Ecto neural progenitor cell (in vitro differentiated cells): Measurements from ENCODE around the gene SNX21.
A peak's percentile ranks its signal among the peaks of the same experiment; 100 is the strongest.
"Not testable (repeated sequence)": the region's sequence is repeated elsewhere in the genome, so short reads cannot be mapped to it uniquely, and the experiment has no call there.

Source experiments
- DNase-seq: peaks from one replicate; pipeline ENCODE4 v3.0.0-alpha.2; 2018; ENCODE audit warnings: low spot score

The SNX21 gene, protein sequence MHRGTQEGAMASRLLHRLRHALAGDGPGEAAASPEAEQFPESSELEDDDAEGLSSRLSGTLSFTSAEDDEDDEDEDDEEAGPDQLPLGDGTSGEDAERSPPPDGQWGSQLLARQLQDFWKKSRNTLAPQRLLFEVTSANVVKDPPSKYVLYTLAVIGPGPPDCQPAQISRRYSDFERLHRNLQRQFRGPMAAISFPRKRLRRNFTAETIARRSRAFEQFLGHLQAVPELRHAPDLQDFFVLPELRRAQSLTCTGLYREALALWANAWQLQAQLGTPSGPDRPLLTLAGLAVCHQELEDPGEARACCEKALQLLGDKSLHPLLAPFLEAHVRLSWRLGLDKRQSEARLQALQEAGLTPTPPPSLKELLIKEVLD

DNA sequence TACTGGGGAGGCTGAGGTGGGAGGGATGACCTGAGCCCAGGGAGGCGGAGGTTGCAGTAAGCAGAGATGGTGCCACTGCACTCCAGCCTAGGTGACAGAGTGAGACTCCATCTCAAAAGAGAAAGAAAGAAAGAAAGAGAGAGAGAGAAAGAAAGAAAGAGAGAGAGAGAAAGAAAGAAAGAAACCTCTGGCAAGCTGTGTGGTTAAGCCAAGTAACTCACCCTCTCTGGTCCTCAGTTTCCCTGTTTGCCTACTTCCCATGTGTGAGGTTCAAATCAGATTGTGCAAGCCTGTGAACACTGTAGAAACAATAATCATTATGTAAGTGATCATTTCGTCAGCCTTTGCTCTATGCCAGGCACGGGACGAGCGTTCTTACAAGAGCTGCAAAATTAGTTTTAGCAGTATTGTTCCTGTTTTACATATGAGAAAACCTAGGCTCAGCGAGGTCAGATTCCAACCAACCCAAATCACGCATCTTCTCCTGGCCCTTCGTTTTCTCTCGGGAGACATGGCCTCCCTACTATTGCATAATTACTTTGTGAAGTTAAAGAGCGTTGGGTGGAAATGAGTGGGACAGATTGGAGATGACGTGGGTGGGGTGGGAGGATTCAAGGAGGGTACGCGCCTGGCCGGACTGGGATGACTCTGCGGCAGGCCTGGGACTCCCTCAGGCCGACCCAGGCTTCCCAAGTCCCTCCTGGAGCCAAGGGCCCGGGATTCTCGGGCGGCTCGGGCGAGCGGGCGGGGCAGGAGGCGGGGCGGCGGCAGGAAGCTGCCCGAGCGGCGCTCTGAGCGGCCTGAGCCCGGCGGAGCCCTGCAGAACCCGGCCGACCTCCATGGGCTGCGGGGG lies at the start of gene SNX21:
SNX21 (plus strand) TSS at position 770 of the 853 bp plus-strand sequence. CDS start 121 bp downstream, outside the sequence.
- DNase-seq = no peak

DNA sequence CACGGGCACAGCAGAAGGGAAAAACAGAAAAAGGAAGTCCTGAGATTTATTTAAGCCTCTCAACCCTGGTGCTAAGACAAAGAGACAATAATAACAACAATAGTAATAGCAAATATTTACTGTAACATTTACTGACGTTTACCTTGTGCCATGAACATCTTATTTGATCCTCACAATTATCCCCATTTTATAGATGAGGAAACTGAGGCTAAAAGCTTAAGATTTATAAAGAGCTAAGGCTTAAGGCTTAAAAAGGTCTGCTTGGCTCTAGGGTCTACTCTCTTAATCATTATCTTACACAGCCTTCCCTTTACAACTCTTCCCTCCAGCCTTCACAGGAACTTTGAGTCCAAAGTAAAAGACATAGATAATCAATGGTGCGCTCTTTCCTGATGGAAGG lies 45.2 kb upstream of the SNX21 start:
- DNase-seq = no peak

DNA sequence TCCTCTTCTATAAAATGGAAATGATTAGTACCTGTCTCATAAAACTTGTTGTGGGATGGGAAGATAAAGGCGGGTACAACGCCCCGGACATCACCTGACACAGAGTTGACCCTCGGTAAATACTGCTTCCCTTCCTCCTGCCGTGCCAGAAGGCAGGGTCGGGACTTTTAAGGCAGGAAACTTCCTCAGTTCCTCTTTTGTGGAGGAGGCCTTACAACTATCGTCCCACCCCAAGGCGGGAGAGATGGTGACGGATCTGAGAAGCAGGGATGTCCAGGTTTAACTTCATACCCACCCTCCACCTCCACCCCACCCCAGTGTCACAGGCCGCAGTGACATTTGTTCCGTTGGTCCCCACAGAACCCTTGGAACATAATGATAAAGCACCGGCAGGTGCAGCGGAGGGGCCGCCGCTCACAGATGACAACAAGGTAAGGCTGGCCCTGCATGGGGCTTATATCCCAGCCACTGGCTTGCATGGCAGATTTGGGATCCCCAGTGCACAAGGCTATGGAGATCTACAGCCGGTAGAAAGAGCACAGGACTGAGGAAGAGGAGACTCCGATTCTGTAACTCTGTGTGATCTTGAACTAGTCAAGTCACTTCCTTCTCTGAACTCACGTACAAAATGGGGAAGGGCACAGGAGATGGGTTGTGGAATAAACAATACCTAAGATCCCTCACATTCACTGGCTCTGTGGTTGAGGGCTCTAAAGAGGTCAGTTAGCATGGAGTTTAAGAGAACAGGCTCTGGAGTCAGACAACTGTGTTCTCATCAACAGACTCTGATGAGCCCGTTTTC lies 41.1 kb upstream of the SNX21 start:
- no peak for DNase-seq

DNA sequence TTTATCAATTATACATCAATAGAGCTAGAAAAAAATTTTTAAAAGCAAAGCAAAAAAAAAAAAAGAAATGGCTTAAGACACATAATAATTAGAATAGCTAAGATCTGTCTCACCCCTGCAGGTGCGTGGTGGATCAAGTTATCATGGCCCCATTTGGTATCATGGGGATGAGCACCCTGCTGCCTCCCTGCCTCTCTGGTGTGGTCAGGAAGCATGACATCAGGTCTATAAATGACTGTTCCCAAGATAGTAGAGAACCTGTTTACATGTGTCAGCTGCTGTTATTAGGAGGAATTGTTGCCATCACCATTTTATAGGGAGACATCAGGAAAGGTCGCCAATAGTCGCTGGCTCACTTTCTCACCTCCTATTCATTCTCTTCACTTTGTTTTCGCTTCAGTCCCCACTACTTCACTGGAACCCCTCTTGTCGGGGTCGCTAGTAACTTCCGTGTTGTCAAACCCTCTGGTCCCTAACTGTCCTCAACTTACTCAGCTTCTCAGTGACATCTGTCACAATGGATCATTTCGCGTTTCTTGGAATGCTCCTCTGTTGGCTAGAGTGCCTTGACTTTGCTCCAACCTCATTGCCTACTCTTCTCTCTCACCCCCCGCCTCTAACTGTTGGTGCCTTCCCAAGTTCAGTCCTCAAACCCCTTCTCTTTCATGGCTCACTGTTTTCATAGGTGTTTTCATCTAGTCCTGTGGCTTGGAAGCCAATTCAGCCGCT lies 37.1 kb upstream of the SNX21 start:
- no peak for DNase-seq

DNA sequence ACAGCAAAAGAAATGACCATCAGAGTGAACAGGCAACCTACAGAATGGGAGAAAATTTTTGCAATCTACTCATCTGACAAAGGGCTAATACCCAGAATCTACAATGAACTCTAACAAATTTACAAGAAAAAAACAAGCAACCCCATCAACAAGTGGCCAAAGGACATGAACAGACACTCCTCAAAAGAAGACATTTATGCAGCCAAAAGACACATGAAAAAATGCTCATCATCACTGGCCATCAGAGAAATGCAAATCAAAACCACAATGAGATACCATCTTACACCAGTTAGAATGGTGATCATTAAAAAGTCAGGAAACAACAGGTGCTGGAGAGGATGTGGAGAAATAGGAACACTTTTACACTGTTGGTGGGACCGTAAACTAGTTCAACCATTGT lies 36.1 kb upstream of the SNX21 start:
- DNase-seq = not testable (repeated sequence)

DNA sequence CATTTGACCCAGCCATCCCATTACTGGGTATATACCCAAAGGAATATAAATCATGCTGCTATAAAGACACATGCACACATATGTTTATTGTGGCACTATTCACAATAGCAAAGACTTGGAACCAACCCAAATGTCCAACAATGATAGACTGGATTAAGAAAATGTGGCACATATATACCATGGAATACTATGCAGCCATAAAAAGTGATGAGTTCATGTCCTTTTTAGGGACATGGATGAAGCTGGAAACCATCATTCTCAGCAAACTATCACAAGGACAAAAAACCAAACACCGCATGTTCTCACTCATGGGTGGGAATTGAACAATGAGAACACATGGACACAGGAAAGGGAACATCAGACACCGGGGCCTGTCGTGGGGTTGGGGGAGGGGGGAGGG lies 35.6 kb upstream of the SNX21 start:
- DNase-seq = not testable (repeated sequence)

DNA sequence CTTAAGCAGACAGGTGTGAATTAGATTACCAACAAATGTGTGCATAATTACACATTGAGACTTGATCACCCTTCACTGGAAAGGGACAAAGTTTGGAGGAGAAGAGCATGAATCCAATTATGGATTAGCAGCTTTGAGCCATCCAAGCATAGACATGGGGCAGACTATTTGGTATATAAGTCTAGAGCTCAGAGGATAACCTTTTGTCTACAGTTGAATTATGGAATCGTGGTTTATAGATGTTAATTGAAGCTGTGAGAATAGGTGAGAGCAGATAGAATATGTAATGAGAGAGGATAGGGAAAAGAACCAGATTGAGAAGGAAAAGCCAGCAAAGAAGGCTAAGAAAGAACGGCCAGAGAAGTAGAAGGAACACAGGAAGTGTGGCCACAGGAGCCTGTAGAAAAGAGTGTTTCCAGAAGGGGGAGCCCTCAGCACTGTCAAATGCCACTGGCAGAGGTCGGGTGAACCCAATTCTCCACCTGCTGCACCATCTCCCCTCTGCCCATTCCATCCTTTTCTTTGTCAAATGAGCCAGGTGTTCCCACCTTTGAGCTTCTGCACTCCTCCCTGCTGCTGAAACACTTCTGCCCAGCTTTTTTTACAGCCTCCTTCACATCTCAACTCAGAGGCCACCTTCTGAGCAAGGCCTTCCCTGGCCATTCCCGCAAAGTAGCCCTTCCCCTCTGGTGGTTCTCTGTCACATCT lies 34.5 kb upstream of the SNX21 start:
- DNase-seq = peak; percentile 56

DNA sequence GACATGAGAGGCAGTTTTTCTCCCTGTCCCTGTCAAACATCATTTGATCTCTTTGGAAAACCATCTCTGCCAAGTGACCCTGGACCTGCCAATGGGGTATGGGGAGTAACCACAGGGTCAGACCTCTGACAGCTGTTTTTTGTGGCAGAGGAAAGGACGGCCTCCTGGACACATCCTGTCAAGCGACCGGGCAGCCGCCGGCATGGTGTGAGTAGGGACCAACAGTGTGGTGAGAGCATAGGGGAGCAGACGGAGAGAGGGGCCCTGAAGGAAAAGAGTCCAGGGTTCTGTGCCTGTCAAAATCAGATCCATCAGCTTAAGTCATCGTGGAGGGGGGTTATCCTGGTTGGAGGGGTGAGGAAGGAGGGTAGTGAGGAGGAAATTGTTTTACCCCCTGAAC lies 31.7 kb upstream of the SNX21 start:
- no peak for DNase-seq

DNA sequence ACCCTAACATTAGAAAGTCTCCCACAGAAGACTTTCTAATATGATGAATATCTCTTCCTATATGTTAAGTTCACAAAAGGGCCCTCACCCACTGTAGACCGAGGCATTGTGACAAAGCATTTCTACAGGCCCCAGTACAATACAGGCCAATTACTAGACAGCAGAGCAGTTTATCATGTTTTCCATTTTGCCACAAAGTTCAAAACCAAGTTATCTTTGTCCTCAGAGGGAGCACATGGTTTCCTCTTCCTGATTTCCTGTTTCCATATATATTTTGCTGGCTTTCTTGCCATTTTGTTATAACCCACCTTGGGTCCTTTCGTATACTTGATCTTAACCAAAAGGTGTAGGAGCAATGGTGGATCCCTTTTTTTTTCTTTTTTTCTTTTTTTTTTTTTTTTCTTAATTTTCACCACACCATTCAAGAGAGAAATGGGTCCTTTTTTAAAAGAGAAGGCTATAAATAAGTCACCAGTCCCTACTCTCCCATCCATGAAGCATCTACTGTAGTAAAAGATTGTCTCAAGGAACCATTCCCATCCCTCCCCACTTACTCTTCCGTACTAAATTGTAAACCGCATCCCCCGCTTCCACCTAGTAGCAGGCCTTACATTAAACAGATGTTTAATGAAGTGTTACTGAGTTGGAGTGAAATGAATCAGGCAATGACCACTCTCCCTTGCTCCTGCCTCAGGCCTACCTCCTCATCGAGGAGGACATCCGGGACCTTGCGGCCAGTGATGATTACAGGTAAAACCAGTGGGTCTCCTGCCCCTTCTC lies 23.2 kb upstream of the SNX21 start:
- no peak for DNase-seq

DNA sequence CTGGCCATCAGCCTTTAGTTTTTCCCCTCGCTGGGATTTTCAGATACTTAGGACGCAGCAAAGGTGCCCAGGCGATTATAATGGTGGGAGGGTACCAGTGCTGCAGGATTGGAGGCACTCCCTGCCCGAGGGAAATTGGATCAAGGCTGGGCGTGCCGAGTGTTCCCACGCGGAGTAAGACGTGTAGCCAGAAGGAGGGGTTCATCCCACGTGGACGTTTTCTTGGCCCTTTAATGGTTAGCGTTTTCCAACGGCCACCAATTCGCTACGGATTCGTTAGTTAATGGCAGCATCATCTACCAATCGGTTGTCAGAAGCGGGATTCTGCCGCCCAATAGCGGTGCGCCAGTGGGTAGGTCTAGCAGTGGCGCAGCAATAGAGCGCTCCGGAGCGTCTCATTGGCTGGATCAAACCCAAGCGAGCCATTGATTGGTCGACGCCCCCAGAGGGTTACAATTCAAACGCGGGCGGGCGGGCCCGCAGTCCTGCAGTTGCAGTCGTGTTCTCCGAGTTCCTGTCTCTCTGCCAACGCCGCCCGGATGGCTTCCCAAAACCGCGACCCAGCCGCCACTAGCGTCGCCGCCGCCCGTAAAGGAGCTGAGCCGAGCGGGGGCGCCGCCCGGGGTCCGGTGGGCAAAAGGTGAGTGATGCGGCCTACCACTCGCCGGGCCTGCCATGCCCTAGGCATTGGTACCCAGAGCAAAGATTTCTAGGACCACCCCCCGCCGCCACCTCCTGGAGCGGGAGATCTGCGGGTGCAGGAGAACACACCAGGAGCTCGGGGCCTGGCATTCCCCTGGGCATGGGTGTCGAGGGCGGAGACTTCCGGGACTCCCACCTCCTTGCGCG lies 21.2 kb upstream of the SNX21 start, which contains the start of gene UBE2C:
UBE2C (plus strand) TSS at position 488 of the 849 bp plus-strand sequence; CDS start at position 540, 52 bp downstream.
- peak; percentile 98 for DNase-seq

DNA sequence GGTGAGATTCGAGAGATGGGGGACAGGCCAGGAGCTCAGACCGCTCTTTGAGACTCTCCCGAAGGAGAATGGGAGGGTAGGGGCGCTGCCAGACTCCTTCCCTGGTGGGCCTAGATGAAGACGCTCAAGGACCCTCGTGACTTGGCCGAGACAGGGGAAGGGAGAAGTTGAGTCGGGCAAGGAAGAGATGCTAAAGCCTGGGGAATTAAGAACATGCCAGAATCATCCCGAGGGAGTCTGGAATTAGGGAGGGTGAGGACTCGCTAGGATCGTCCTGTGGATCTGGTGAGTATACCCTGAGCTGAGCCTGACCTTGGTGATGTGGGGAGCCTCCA lies 20.6 kb upstream of the SNX21 start:
- no peak for DNase-seq

DNA sequence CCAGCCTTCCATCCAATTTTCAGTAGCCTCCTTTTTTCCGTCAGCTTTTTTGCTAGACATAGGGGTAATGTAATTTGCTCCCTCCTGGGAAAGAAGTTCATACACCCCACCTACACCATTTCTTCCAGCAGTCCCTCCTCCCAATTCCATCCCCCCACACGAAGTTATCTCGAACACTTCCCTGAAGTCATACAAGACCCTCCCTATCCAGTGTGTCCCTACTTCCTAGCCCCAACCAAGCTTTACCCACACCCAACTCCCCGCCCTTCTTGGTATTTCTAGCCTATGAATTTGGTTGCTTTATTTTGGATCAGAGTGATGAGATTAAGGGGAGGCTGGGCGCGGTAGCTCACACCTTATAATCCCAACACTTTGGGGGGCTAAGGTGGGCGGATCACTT lies 20.1 kb upstream of the SNX21 start:
- DNase-seq = no peak

DNA sequence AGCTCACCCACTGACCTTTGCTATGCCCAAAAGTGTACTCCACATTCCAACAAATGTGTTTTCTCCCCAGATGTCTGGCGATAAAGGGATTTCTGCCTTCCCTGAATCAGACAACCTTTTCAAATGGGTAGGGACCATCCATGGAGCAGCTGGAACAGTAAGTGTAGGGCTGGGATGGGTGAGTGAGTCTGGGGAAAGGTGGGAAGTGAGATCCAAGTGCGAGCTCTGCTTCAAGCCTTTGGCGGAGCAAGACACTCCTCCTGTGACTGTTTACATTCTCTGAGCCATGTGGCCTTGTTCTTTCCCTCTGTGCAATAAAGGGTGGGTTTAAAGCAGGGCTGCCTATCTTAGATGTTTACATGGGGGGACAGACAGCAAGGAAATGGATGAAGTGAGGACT lies 19.3 kb upstream of the SNX21 start:
- DNase-seq = no peak

DNA sequence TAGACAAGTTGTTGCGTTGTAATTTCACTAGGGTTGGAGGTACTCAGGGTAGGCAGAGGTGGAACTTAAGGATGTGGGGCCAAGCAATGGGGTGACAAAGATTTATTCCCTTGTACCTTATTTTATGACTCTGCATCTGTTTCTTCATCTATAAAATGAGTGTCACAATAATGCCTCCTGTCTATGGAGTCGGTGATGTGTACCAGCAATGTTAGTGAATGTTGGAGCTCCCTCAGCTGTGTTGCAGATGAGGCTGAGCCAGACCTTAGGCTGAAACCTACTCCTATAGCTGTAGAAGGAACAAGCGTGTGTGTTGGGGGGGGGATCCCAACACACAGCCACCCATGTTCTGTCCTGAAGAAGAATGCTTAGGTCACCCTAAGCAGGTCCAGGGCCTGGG lies 16.6 kb upstream of the SNX21 start:
- DNase-seq = no peak

DNA sequence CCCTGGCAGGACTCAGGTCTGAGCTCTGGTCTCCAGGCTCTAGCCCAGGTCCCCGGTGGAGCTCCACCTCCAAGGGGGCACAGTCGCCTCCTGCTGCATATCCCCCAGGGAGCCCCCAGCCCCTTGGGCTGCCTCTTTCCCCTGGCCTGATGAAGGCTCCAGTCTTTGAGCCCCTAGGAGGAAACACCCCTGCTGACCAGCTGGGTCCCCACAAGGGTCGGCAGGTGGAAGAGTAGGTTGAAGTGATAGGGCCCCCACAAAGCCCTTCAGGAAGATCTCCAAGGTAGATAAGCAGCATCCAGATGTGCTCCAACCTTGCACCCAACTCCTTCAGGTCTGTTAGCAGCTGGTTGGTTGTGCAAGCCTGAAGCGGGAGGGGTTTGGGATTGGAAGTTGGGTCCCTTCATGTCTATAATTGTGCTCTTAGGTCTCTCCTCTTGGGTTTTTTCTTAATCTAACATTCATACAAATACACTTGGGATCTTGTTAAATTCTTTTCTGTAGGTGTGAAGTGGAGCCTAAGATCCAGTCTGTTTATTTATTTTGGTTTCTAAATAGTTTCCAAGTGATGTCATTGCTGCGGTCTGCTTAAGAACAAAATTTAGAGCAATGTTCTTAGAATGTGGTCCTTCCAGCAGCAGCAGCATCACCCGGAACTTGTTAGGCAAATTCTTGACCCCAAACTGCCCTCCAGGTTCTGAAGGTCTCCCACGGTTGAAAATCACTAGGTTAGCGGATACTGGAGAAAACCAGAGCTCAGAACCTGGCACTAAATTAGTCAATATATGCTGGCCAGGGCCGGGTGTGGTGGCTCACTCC lies 16.0 kb upstream of the SNX21 start:
- DNase-seq = no peak

DNA sequence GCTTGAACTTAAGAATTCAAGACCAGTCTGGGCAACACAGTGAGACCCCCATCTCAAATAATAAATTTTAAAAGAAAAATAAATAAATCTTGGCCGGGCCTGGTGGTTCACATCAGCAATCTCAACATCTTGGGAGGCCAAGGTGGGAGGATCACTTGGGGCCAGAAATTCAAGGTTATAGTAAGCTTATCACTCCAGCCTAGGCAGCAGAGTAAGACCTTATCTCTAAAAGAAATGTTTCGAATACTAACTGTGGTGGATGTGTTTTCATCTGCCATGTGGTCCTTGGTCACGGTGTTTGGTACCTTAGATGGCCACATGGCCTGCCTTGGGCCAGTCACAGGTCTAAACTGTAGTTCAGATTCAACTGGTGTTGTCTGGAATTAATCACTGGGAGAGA lies 15.4 kb upstream of the SNX21 start:
- no peak for DNase-seq

DNA sequence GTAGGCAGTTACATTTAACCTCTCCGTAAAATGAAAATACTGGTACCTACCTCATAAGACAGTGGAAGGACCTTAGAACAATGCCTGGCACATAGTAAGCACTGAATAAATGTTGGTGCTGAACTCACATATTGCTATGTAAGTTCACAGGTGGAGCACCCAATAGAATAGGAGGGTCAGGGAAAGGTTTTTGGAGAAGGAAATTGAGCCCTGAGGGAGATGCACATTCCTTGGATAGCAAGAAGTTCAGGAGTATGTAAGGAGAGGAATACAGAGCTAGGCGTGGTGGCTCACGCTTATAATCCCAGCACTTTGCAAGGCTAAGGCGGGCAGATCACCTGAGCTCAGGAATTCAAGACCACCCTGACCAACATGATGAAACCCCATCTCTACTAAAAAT lies 14.1 kb upstream of the SNX21 start:
- DNase-seq = no peak

DNA sequence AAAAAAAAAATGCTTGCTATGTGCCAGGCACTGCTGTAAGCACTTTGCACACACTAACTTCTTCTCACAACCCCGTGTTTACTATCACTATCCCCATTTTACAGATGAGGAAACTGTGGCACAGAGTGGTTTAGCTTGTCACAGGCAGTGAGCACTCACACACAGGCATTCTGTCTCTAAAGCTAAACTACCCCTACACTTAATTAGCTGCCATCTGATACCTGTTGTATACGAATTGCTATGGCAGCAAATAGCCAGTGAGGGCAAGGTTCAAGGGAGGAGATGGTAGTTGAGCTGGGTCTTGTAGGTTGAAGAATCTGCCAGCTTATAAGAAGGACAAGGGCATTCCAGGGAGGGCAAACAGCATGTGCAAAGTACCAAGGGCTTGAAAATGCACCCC lies 11.7 kb upstream of the SNX21 start:
- DNase-seq = no peak

DNA sequence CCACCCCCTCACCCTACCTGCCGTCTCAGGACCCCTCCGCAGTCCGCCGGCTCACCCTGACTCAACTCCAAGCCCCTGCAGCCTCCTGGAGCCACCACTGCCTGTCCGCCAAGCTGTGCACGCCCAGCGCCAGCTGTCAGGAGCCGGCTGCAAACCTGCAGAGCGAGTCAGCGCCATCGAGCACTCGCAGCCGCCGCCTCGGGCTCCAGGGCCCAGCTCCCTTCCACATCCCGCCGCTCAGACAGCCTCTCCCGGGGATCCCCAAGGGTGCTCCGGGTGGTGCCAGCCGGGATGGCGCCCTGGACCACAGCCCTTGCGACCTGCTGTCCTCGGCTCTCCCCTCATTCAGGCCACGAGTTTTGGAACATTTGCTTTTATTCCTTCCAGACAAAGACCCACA lies 10.7 kb upstream of the SNX21 start:
- no peak for DNase-seq
